ENCODE results near the gene CRTC3.

The CRTC3 gene

DNA sequence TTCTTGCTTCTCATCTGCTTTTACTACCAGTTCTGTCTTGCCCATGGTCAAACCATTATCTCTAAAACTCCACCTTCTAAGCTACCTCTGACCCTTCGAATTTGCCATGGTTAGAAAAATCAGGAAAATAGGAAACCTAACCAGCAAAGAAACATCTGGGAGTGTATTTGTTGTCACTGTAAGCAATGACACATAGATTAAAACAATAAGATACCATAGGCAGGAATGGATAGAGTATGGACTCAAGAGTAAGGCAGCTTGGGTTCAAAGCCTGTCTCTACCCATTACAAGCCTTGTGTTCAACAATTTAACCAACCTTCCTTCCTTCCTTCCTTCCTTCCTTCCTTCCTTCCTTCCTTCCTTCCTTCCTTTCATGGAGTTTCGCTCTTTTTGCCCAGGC, 34.9 kb downstream of the CRTC3 start:
- DNase-seq: no peak

DNA sequence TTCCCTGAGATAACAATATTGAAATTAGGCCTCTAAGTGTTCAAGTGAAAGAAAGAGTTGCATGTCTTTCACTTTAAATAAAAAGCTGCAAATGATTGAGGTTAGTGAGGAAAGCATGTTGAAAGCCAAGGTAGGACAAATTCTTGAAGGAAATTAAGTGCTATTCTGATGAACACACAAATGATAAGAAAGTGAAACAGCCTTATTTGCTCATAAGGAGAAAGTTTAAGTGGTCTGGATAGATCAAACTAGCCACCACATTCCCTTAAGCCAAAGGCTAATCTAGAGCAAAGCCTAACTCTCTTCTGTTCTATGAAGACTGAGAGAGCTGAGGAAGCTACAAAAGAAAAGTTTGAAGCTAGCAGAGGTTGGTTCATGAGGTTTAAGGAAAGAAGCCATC, 36.1 kb downstream of the CRTC3 start:
- no peak for DNase-seq

DNA sequence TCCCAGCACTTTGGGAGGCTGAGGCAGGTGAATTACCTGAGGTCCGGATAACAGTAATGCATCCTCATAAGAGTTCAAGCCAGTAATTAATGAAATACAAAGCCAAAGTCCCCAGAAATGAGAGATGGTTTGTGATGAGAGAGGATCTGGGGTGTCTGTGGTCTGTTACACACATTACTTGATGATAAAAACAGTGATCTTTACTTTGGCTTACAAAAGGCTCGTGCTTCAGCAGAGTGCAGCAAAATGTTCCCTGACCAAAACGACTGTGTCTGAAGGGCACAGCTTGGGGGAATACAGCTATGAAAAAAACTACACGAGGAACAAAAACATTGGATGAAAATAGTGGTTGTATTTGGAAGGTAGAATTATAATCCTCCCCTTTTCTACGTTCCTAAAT, 40.9 kb downstream of the CRTC3 start:
- DNase-seq: no peak

DNA sequence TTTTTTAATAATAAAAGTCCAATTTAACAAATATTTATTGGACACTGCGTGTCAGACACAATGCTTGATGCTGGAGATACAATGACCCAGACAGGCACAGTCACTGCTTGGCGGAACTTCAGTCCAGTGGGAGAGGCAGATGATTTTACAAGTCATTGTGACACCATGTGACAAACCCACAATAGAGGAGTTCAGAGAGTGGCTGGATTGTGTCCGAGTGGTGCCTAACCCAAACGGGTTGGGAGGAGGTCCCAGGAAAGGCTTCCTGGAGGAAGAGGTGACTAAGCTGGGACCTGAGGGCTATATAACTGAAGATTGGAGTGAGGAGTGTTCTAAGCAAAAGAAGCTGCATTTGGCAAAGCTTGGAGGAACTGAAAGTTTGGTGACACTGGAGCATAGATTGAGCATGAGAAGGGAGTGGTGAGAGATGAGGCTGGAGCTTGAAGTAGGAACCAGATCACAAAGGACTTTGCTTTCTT, 41.4 kb downstream of the CRTC3 start:
- DNase-seq: no peak

DNA sequence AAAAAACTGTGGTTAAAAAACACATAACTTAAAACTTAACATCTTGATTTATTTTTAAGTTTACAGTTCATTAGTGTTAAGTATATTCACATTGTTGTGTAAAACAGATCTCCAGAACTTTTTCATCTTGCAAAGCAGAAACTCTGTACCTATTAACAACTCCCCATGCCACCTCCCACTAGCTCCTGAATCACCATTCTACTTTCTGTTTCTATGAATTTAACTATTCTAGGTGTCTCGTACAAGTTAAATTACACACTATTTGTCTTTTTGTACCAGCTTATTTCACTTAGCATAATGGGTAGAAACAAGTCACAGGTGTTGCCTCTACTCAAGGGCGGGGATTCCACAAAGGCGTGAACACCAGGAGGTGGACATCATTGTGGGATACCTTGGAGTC, 43.2 kb downstream of the CRTC3 start:
- no peak for DNase-seq

DNA sequence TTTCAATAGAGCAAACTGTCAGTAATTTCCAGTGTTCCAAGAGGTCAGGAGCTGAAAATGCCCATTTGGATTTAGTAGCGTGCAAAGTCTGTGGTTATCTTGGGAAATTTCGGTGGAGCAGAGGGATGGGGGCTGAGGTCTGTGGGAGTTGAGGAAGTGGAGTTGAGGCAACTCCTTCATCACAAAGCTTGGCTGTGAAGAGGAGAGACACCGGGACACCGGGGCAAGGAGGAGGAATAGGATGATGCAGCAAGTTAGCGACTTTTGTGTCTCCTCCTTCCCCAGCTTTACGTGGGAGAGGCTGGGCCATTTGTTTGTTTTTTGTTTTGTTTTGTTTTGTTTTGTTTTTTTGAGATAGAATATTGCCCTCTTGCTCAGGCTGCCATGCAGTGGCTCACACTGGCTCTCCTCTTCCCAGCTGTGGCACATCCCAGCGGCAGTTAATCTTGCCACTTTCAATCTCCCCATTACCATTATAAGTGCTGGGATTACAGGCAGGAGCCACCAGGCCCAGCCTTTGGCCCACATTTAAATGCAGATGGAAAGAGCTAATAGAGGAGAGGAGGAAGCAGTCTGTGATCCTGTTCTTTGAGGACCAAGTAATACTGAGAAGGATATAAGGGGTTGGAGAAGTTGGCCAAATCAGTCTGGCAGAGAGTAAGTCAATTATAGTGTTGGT, 47.1 kb downstream of the CRTC3 start:
- no peak for DNase-seq

DNA sequence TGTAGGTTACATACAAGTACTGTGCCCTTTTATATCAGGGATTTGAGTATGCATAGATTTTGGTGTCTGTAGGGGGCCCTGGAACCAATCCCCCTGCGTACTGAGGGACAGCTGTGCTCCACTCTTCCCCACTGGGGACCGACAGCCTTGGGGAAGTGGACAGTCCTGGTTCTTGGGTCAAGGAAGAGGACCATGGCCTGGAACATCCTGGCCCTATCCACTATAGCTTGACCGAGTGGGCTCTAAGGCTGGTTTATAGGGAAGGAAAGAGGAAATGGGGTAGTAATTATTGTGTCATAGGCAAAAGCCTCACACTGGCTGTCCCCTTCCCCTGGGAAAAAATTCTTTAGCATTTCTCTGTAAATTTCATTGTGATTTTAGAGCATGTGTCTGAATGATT, 49.5 kb downstream of the CRTC3 start:
- no peak for DNase-seq

DNA sequence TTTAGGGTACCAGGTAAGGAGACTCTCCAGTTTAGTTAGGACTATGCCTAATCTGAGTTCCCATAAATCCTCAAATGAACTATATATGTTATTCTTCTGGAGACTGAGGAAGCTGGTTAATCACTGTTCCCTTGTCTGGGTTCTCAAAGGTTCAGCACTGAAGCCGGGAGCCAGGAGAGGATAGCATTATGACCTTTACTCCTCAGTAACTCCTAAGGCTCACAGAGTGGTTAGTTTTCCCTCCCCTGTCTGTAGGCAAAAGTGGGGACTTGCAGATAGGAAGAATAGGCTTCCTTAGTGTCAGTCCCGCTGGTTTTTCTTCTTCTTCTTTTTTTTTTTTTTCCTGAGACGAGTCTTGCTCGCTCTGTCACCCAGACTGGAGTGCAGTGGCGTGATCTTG, 50.4 kb downstream of the CRTC3 start:
- no peak for DNase-seq

DNA sequence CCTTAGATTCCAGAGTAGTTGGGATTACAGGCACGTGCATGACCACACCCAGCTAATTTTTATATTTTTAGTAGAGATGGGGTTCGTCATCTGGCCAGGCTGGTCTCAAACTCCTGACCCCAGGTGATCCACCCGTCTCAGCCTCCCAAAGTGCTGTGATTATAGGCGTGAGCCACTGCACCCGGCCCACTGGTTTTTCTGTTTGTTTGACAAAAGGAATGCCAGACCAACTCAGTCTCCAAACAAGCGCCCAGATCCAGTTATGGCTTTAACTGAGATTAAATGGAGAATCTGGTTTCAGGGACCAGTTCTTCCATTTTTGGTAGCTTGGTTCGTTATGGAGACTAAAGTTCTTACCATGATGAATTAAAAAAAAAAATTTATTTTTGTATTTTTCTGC, 50.8 kb downstream of the CRTC3 start:
- no peak for DNase-seq

DNA sequence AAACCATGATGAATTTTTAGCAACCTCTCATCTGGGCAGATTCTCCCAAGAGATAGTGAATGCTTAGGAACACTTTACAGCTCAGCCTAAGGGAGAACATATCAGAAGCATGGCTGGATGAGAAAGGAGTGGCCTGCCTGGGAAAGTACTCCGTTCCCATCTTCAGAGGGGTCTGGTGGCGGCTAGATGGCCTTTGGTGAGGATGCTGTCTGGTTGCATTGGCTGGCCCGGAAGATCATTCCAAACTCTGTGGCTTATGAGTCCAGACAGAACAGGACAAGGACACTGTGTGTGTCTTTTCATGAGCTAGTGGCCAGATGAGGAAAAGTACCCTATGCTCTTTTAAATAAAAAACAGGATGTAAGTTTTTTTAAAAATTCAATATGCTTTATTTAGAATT, 51.2 kb downstream of the CRTC3 start:
- DNase-seq: no peak

DNA sequence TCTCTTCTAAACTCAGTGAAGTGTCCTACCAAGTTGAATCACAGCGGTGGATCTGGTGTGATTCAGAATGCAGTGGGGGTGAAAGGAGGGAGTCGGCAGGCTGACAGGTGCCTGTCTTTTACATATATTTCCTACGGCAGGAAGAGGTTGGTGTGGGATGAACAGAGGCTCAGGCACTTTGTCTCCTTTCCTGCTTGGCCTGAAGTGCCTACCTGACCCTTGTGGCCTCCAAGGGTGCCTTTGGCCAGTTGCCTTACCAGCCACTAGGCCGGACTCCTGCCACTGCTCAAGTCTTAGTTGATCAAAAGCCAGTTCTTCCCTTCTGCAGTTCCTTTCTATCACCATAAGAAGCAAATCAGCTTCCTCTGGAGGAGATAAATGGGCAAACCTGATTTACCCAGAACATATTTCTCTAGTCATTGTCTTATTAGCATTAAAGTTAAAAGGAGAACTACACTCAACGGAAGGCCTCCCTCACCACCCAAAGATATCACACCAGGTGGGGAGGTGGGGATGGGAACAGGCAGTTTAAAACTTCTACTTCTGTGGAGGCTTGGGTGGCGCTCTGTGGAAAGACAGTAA, 52.1 kb downstream of the CRTC3 start:
- no peak for DNase-seq

DNA sequence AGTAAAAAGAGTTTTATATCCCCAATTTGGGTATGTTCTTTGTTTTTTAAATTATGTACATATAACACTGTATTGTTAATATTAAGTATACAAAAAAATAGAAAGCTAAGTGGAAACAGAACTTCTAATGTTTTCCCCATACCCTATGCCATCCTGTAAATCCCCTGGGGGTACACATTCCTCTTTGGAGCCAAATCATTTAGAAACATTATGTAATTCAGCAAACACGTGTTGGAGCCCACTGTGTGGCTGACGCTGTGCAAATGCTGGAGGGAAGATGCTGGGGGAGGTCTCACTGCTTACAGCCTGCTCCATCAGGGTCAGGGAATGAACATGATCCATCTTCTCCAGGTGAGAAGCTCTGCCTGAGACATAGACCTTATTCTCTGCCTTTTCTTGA, 52.8 kb downstream of the CRTC3 start:
- DNase-seq: no peak

DNA sequence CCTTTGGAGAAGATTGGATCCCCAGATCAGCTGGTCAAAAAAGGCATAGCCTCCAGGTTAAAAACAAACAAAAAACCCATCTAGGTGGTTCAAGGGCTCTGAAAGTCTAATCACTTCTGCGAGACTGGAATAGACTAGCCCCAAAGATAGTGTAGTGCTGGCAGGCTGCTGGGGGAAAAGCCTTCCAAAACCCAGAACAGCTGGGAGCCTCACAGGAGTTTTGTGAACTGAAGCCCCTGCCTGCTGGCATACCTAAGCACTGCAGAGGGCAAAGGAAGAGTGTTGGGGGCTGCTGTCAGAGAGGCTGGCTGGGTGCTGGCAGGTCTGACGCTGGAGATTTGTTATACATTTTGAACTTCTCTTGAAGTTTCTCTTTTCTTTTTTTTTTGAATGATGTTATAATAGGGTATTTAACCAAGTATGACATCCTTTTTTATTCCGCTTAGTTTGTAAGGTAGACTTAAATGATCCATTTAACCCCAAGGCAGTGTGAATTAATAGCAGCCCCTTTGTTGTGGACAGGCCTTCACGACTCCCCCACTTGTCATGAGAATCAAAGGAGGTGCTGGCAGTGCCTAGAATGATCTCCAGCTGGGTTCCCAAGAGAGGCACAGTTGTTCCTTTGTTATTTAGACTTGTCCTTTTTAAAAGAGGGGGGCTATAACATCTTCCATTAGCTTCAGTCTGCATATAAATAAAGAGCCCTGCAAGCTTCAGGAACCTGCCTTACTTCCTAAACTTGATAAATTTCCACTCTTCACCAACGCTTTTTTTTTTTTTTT, 53.9 kb downstream of the CRTC3 start:
- DNase-seq: no peak

DNA sequence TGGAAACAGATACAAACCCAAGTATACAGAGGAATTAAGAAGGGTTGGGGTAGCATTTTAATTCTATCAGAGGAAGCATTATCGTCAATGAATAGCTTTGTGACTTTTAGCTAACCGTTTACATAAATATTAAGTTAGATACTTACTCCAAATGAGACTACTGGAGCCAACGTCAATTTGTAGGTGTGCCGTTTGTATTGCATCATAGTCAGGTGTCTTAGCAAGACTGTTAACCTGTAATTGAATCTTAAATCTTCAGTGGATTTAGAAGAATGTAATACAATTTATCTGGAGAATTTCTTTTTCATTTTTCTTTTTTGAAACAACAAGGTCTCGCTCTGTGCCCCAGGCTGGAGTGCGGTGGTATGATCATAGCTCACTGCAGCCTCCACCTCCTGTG, 55.1 kb downstream of the CRTC3 start:
- DNase-seq: no peak

DNA sequence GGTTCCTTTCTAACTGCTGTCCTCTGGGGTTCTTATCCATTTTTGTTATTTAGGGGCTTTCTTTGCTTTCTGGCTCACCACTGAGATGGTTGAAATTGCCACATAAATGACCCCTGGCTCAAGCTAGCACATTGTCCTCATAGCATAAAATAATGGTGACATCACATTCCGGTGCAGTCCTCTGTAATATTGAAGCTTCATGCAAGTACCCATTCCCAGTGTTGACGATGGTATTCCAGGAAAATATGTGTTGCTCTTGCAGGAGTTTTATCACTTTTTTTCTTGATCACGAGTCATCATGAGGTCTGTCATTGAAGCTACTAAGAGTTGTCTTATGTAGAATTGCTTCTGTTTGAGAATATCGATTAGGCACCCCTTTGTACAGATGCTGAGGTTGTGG, 56.1 kb downstream of the CRTC3 start:
- DNase-seq: no peak

DNA sequence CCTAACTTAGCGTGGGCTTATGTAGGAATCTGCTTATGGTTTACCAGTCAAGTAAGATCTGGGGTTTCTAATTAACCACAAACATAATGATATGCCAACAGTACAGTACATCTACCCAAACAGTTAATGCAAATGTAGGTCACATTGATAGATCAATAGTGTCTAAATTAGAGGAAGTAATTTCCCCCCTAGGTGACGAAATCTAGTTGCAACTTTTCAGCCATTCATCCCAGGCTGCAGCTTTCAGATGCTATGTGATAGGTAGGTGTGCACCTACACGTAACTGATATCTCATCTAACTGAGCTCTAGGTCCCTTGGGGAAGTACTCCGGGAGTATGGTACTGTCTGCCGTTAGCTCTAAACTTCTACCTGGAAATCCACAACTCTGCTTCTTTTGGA, 57.2 kb downstream of the CRTC3 start:
- DNase-seq: no peak

DNA sequence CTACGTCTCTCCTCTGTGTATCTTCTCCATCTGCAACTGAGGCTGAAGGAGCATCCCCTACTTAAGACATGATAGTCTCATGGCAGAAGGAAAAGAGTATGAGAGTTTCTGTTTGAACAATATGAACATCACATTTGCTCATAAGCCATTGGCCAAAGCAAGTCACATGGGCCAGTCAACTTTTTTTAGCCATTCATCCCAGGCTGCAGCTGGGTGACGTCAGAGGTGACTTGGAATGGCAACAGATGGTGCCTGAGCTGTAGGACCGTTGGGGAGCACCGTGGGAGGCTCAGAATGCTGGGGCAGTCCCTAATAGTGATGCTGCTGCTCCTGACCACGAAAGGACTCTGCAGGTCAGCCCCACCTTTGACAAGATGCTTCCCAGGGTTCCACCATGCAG, 58.7 kb downstream of the CRTC3 start:
- no peak for DNase-seq

DNA sequence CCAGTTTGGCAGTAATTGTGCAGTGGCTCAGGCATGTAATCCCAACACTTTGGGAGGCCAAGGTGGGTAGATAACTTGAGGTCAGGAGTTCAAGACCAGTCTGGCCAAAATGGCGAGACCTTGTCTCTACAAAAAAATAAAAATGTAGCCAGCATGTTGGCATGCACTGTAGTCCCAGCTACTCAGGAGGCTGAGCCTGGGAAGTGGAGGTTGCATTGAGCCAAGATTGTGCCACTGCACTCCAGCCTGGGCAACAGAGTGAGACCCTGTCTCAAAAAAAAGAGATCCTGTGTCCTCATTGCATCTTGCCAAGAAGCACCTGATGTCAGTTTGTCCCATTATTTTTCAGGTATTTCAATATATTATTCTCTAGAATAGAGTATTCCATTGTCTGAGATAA, 61.8 kb downstream of the CRTC3 start:
- no peak for DNase-seq

DNA sequence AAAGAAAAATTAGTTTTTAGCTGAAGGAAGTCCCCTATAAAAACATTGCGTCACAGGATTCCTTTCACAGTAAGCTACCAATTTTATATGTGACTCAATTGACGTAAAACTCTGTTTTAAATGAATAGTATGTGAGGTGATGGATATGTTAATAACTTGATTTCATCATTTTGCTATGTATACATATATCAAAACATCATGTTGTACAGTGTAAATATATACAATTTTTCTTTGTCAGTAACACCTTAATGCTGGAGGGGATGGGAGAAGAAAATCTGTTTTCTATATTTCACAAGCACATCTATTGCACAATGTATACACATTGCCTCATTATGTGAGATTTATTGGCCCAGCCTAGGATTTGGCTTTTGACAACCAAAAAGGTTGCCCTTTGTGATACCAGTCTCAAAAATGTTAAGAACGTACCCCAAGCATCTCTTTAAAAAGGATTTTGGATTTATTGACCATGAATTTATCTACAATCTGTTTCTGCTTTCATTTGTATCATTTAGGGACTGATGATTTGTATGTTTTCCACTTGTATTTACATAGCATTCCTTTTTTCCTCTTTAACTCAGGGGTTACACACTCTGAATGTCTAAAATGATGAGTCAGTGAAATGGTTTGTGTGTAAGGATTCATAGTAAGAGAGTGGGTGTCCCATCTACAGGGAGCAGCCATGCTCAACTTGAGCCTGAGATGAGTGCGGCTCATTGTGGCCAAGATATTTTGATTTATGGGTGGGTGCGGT, 62.6 kb downstream of the CRTC3 start:
- no peak for DNase-seq

DNA sequence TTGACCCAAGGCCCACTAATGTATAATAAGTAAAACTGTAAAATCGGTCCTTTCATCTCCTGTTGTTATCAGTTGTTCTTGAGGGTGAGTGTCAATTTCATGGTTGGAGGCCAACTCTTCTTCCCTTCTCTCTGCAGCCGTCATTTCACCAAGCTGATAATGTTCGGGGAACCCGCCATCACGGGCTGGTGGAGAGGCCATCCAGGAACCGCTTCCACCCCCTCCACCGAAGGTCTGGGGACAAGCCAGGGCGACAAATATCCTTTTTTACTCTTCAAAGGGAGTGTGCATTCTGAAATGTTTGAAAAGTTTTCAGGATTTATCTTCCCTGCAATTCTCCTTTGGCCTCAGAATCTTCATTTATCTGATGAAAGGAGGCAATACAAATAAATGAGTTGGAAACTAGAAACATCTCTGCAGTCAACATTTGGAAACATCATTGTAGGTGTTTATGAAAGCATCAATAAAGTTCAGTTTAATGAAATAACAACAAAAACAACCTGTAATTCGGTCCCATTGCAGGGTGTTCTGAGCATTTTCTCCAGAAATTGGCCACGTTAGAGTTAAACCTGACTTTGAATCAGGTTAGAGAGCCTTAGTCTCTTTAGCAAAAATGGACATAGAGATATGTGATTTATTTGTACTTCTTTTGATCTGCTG, 63.9 kb downstream of the CRTC3 start:
- no peak for DNase-seq

DNA sequence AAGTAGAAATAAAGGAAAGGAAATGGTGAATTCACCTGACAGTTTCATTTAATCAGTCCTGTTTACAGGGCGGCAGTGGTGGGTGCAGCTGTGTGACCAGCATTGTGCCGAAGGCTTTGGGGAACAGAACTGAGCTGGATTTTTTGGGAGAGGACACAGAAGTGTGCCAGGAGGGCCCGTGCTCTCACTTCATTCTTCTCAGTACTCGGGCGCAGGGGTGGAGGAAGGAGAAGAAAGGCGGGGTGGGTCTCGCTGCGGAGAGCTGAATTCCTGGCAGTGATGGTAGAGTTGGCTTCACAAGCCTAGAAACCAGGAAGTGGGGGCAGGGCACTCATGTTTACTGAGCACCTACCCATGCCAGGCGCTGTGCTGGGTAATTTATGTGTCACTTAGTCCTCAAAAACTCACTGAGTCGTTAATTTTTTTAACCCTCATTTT, 64.6 kb downstream of the CRTC3 start:
- no peak for DNase-seq

DNA sequence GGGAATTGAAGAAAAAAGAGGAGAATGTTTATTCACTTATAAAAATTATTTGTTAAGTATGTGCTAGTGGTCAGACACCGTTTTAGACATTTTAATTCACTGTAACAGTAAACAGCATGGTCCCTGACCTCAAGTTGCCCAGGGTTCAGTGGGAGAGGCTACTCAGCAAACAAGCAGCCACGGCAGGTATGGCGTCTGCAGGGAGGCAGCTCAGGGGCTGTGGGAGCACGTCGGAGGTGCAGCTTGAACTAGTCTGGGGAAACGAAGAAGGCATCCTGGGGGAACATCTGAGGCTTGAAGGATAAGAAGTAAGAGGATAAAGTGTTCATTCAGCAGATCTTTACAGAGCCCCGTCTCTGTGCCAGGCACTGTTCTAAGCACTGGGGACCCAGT, 66.0 kb downstream of the CRTC3 start:
- no peak for DNase-seq

DNA sequence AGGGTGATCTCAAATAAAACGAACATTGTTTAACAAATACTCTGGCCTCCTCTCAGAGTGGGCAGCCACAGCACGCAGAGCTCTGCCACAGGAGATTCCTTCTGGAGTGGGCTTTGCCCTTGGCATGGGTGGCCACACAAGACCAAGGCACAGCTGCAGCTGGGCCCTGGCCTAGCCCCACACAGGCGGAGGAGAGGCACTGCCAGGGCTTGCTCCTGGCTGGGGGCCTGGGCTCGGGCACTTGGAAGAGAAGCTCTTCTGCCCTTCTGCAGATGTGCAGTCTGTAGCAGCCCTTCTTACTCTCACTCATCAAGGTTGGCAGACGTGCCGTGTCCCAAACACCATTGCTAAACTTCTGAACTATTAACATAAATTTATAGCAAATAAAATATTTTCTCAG, 67.2 kb downstream of the CRTC3 start:
- DNase-seq: no peak
